ENCODE data around the gene RACK1. TPM values are rescaled to one million over a fixed set of nuclear protein-coding genes. Genes with fewer than 3 reads are reported as not detected.
A peak's percentile ranks its signal among the peaks of the same experiment; 100 is the strongest.

Gene RACK1
- total RNA-seq, 1 experiment from 2014 or later: 2,552 TPM

GRCh38 chr5:181207960-181208253 is 35.8 kb downstream of the RACK1 start:
- H4K5ac ChIP-seq (ENCODE audit: insufficient read length, low read depth, low read length): no peak overlapping the region
- H2AFZ ChIP-seq (ENCODE audit: low read length): no peak overlapping the region
- H3K27me3 ChIP-seq (ENCODE audit: insufficient read depth, low read length): peaks cover 29% of the 10 kb centered on the region
- no peaks in the 10 kb centered on the region for H3K9me3 ChIP-seq (ENCODE audit: control insufficient read depth, low read depth, low read length)
- H3K27ac ChIP-seq (ENCODE audit: insufficient read length, low read depth, low read length): no peak overlapping the region
- no peak overlapping the region for H2BK20ac ChIP-seq (ENCODE audit: low read depth, low read length, poor library complexity, severe bottlenecking)
- WGBS (ENCODE audit: extremely low coverage, insufficient read length, low lambda C conversion rate): no CpG with 5 or more reads among the region's 3 CpGs
- no peak overlapping the region for H2BK12ac ChIP-seq (ENCODE audit: insufficient read length, low read depth, low read length)
- H3K79me1 ChIP-seq (ENCODE audit: insufficient read depth, low read depth, low read length, poor library complexity, severe bottlenecking): no peaks in the 10 kb centered on the region
- H3K9ac ChIP-seq (ENCODE audit: extremely low read depth, insufficient read length, low read length): no peak overlapping the region
- no peak for DNase-seq
- no peak overlapping the region for H3K4me2 ChIP-seq (ENCODE audit: insufficient read depth, insufficient read length, low read length)
- Mint-ChIP-seq H3K27ac (no peak overlapping the region), H3K9me3 (peaks cover 11 to 16% of the 10 kb centered on the region in 2 experiments; a peak in 3 of 5 replicates), H3K4me3 (peak overlapping the region; percentile 92 to 99; a peak in 4 of 5 replicates), H3K27me3 (ENCODE audit: low read depth) (peaks cover 47% of the 10 kb centered on the region), H3K4me1 (peaks cover 19 to 33% of the 10 kb centered on the region in 2 experiments), H3K36me3 (ENCODE audit: insufficient read depth in 1 of 3, low read depth in 3 of 3) (peaks cover 0 to 8% (median 0%) of the 10 kb centered on the region in 3 experiments; a peak in 2 of 7 replicates)
- H3K18ac ChIP-seq (ENCODE audit: insufficient read length, low read depth, low read length): no peak overlapping the region
- no peak overlapping the region for H3K56ac ChIP-seq (ENCODE audit: insufficient read length, low read depth, low read length)
- H3K23ac ChIP-seq (ENCODE audit: insufficient read length, low read depth, low read length): no peak overlapping the region
- H3K79me2 ChIP-seq (ENCODE audit: insufficient read depth, low read length): no peaks in the 10 kb centered on the region
- H2AK5ac ChIP-seq (ENCODE audit: insufficient read length, low read length): no peak overlapping the region
- H3K4ac ChIP-seq (ENCODE audit: low read depth, low read length): no peak overlapping the region
- no peaks in the 10 kb centered on the region for H4K20me1 ChIP-seq (ENCODE audit: control insufficient read depth, insufficient read depth, insufficient read length)
- H4K8ac ChIP-seq (replicated peaks; ENCODE audit: insufficient read length, low read depth, low read length): no peak overlapping the region
- H4K91ac ChIP-seq (ENCODE audit: insufficient read length, low read depth, low read length): no peak overlapping the region
- no peak for TF ChIP-seq CTCF (conservative IDR thresholded peaks at IDR 0.05)
- no peak overlapping the region for H2BK15ac ChIP-seq (ENCODE audit: low read depth, low read length)
- no peaks in the 10 kb centered on the region for H3K4me1 ChIP-seq (ENCODE audit: insufficient read depth, low read length)
- H2BK5ac ChIP-seq (ENCODE audit: insufficient read length, low read length): no peak overlapping the region
- no peak overlapping the region for H3K14ac ChIP-seq (ENCODE audit: insufficient read depth, low read length)
- peaks cover 26% of the 10 kb centered on the region for H3K23me2 ChIP-seq (ENCODE audit: insufficient read length, low read depth, low read length, poor library complexity, severe bottlenecking)
- no peak overlapping the region for H2BK120ac ChIP-seq (ENCODE audit: low read depth, low read length, poor library complexity, severe bottlenecking)
- H3T11ph ChIP-seq (ENCODE audit: low read length): no peak overlapping the region

Data from H9 (cell line).